ENCODE measurements around the gene ARID1A. TPM values are rescaled to one million over a fixed set of nuclear protein-coding genes. Genes with fewer than 3 reads are reported as not detected.

Gene ARID1A
- total and polyA plus RNA-seq, 2 of the 4 experiments (the other 2 are of a cell fraction): 14.0 to 40.7 TPM

DNA sequence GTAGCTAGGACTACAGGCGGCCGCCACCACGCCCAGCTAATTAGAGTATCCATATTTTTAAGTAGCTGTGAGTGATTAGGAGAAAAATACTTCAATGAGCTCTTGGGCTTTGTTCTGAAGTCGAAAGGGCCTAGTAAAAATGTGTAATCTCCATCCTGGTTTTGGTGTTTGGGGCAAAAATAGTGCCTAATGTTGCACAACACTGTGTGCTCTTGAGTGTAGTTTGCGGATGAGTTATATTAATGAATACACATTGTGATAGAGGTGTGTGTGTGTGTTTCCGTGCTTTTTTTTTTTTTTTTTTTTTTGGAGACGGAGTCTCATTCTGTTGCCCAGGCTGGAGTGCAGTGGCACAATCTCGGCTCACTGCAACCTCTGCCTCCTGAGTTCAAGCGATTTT is 6.3 kb upstream of the ARID1A start:
- 100% methylated on average over 1 of the region's 9 CpGs; no CpG with 5 or more reads in 1 of the 2 experiments for WGBS, 2 experiments (ENCODE audit: extremely low coverage in 2 of 2, insufficient read length in 1 of 2)
- no peaks in the 10 kb centered on the region for H3K27me3 ChIP-seq (ENCODE audit: control insufficient read depth, insufficient read depth, low read length)
- ChIA-PET POLR2A (ENCODE audit: unreplicated experiment) (no interaction called here), CTCF (interaction anchor here (1.0 kb wide), 1 partner anchor 23 kb away, joined by 3 read pairs; no protein-coding TSS in a partner anchor)
- ATAC-seq (ENCODE audit: low read depth) (no peak), DNase-seq (no peak)
- H3K4me1 ChIP-seq (ENCODE audit: control insufficient read depth, insufficient read depth, low read length): peaks cover 9% of the 10 kb centered on the region
- no peak overlapping the region for H3K18ac ChIP-seq (ENCODE audit: low read depth, low read length)
- peaks cover 0 to 9% of the 10 kb centered on the region in 2 experiments; a peak in 3 of 4 replicates for H3K79me1 ChIP-seq (ENCODE audit: low read depth in 1 of 2, low read length in 2 of 2)
- H2BK5ac ChIP-seq (ENCODE audit: low read depth, low read length, poor library complexity, severe bottlenecking): no peak overlapping the region
- H2AFZ ChIP-seq (replicated peaks; ENCODE audit: low read length, poor library complexity): no peak overlapping the region
- H4K8ac ChIP-seq (ENCODE audit: low read depth in 2 of 2, low read length in 2 of 2): no peak overlapping the region
- no peaks in the 10 kb centered on the region for H3K9me3 ChIP-seq (ENCODE audit: control insufficient read depth, insufficient read depth, low read length)
- H3K14ac ChIP-seq (replicated peaks; ENCODE audit: low read depth, low read length): no peak overlapping the region
- H4K20me1 ChIP-seq (ENCODE audit: insufficient read depth, low read length): no peaks in the 10 kb centered on the region
- no peak overlapping the region for H4K91ac ChIP-seq (ENCODE audit: insufficient read depth, low read depth, low read length)
- dilution Hi-C loops (cut with HindIII; ENCODE audit: low sequenced_read_pairs, unreplicated experiment) (no loop called here), intact Hi-C loops (cut with micrococcal nuclease) (no loop called here), in situ Hi-C loops (cut with MboI; ENCODE audit: low sequenced_read_pairs) (no loop called here)
- no peak overlapping the region for H3K27ac ChIP-seq (ENCODE audit: insufficient read depth, low read length)
- H3K4ac ChIP-seq (ENCODE audit: low read depth, low read length): no peak overlapping the region
- H2AK9ac ChIP-seq (replicated peaks; ENCODE audit: low read depth, low read length, poor library complexity): no peak overlapping the region
- H3K4me2 ChIP-seq (ENCODE audit: low read depth, low read length): no peak overlapping the region
- H3K9ac ChIP-seq (ENCODE audit: low read depth, low read length): no peak overlapping the region
- H2AK5ac ChIP-seq (ENCODE audit: low read depth, low read length): no peak overlapping the region
- no peak overlapping the region for H4K5ac ChIP-seq (ENCODE audit: low read depth, low read length)
- no peak overlapping the region for H3K56ac ChIP-seq (ENCODE audit: extremely low read depth, insufficient read depth, low read length)
- H3K23ac ChIP-seq (ENCODE audit: low read depth, low read length): no peak overlapping the region
- BruUV-seq (replicated peaks): no TSS peak
- TF ChIP-seq CEBPB (IDR thresholded peaks at IDR 0.05; ENCODE audit: low read depth, low read length): peak; percentile 31; the same call in 1 of the 2 replicates
- TF ChIP-seq POLR2A (IDR thresholded peaks at IDR 0.05; ENCODE audit: low read depth, low read length): no peak
- H2BK20ac ChIP-seq (ENCODE audit: low read depth, low read length): no peak overlapping the region
- H2BK120ac ChIP-seq (ENCODE audit: low read depth, low read length): no peak overlapping the region
- no peaks in the 10 kb centered on the region for H3K36me3 ChIP-seq (ENCODE audit: control insufficient read depth, insufficient read depth, low read length)
- no peaks in the 10 kb centered on the region for H3K9me1 ChIP-seq (ENCODE audit: insufficient read depth, low read length)
- H3K4me3 ChIP-seq (ENCODE audit: insufficient read depth, low read depth, low read length): no peak overlapping the region
- H2BK15ac ChIP-seq (ENCODE audit: low read depth, low read length): no peak overlapping the region
